Caco-2 (cell line): ENCODE measurements around the gene POM121. TPM values are rescaled to one million over a fixed set of nuclear protein-coding genes. Genes with fewer than 3 reads are reported as not detected.
"Not testable (repeated sequence)": the region's sequence is repeated elsewhere in the genome, so short reads cannot be mapped to it uniquely, and the experiment has no call there.

ENCODE experiments used
- BruUV-seq: library from RNA; stranded (reverse); fragments of 400-500 nt; replicated peaks from 2 replicates; lab custom pipeline; 2021; lab: Mats Ljungman, UMichigan
- CTCF ChIA-PET: fragments of 300-600 bp; sonication (Branson Sonifier 250); formaldehyde crosslinking; loops from one replicate; lab custom pipeline; 2022; ENCODE audit warnings: antibody characterized with exemption; lab: Charles Lee
- POLR2A ChIA-PET: fragments of 300-600 bp; sonication (Branson Sonifier 250); formaldehyde crosslinking; loops from one replicate; lab custom pipeline; 2022; ENCODE audit warnings: antibody characterized with exemption; lab: Charles Lee
- DNase-seq, 2 experiments: peaks; one replicate each; pipeline versions ENCODE4 v3.0.0 to v3.0.0-alpha.2; 2020 to 2022
- H3K27me3 ChIP-seq: replicated peaks from 2 replicates; pipeline ENCODE4 v1.6.0; 2011; ENCODE audit warnings: low read length; ENCODE audit not compliant: control insufficient read depth, insufficient read depth
- H3K36me3 ChIP-seq: 2 replicates; pipeline ENCODE4 v1.5.1; 2011; ENCODE audit warnings: low read length; ENCODE audit not compliant: control insufficient read depth, insufficient read depth
- H3K4me1 ChIP-seq: fragments of 250-450 bp; sonication (Bioruptor Pico); 2 replicates; pipeline ENCODE4 v1.5.1; 2020; ENCODE audit warnings: mild to moderate bottlenecking
- H3K4me3 ChIP-seq: 2 replicates; pipeline ENCODE4 v1.5.1; 2011; ENCODE audit warnings: low read depth, mild to moderate bottlenecking, control low read depth, low read length
- H3K9me3 ChIP-seq: fragments of 250-450 bp; sonication (Bioruptor Pico); 2 replicates; pipeline ENCODE4 v1.5.1; 2020; ENCODE audit warnings: mild to moderate bottlenecking, moderate library complexity
- H3K27ac Mint-ChIP-seq: one replicate; pipeline ENCODE4 v1.8.0; 2022; ENCODE audit warnings: mixed read lengths; ENCODE audit not compliant: unreplicated experiment
- H3K27me3 Mint-ChIP-seq: one replicate; pipeline ENCODE4 v1.8.0; 2022; ENCODE audit warnings: mixed read lengths; ENCODE audit not compliant: insufficient read depth, unreplicated experiment
- H3K36me3 Mint-ChIP-seq: one replicate; pipeline ENCODE4 v1.8.0; 2022; ENCODE audit warnings: mild to moderate bottlenecking, mixed read lengths; ENCODE audit not compliant: insufficient read depth, unreplicated experiment
- H3K4me1 Mint-ChIP-seq: one replicate; pipeline ENCODE4 v1.8.0; 2022; ENCODE audit warnings: low read depth, mixed read lengths; ENCODE audit not compliant: unreplicated experiment
- H3K4me3 Mint-ChIP-seq: one replicate; pipeline ENCODE4 v1.8.0; 2022; ENCODE audit warnings: mild to moderate bottlenecking, moderate library complexity, mixed read lengths; ENCODE audit not compliant: unreplicated experiment
- H3K9me3 Mint-ChIP-seq: one replicate; pipeline ENCODE4 v1.8.0; 2022; ENCODE audit warnings: mixed read lengths; ENCODE audit not compliant: unreplicated experiment
- intact Hi-C: fragments of 100-400 bp; cut with micrococcal nuclease; formaldehyde crosslinking; loops from one replicate; pipeline ENCODE4 v1.10.0; 2022; ENCODE audit not compliant: unreplicated experiment
- total RNA-seq: library from RNA; stranded (reverse); gene quantifications from 2 replicates; pipeline ENCODE4 v1.2.3, GENCODE V29; 2022

Gene POM121
- total RNA-seq, 1 experiment from 2014 or later: 83.1 TPM

GRCh38 chr7:72942022-72942705 is 17.3 kb downstream of the POM121 start:
- H3K4me1 ChIP-seq, H3K27ac Mint-ChIP-seq, CTCF ChIA-PET, H3K4me1 Mint-ChIP-seq, H3K4me3 Mint-ChIP-seq, BruUV-seq, H3K36me3 ChIP-seq, DNase-seq, POLR2A ChIA-PET, H3K27me3 Mint-ChIP-seq, H3K9me3 Mint-ChIP-seq, H3K4me3 ChIP-seq, H3K9me3 ChIP-seq, intact Hi-C loops, H3K27me3 ChIP-seq: not testable (repeated sequence)
- H3K36me3 Mint-ChIP-seq: peaks cover 51% of the 10 kb centered on the region

DNA sequence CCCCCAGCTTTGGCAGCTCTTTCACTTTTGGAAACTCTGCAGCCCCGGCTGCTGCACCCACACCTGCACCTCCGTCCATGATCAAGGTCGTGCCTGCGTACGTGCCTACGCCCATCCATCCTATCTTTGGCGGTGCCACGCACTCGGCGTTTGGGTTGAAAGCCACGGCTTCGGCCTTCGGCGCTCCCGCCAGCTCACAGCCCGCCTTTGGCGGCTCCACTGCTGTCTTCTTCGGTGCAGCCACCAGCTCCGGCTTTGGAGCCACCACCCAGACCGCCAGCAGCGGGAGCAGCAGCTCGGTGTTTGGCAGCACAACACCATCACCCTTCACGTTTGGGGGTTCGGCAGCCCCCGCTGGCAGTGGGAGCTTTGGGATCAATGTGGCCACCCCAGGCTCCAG is 18.1 kb downstream of the POM121 start:
- H3K4me3 ChIP-seq, H3K4me1 ChIP-seq, H3K27ac Mint-ChIP-seq, H3K4me1 Mint-ChIP-seq, BruUV-seq, H3K27me3 Mint-ChIP-seq, H3K27me3 ChIP-seq, H3K9me3 ChIP-seq, CTCF ChIA-PET, POLR2A ChIA-PET, H3K4me3 Mint-ChIP-seq, intact Hi-C loops, DNase-seq, H3K36me3 ChIP-seq, H3K9me3 Mint-ChIP-seq: not testable (repeated sequence)
- H3K36me3 Mint-ChIP-seq: peaks cover 49% of the 10 kb centered on the region

DNA sequence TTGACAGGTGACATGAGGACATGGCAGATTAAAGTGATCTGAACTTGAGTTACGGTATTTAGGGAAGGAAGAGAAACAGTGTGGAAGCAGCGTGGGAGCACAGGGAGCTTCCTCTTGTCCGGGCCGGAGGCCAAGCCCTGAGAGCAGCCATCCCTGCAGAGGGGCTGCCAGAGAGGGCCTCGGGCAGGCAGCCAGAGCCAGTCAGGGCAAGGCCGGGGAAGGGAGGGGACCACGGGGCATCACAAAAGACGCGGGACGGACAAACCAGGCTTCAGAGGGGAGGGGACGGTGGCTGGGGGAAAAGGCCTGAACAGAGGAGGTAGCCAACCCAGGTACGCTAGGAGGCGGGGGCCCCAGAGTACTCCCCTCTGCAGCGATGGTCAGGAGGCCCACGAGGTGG is 20.0 kb downstream of the POM121 start:
- H3K27ac Mint-ChIP-seq, H3K4me1 Mint-ChIP-seq, POLR2A ChIA-PET, H3K27me3 Mint-ChIP-seq, H3K9me3 Mint-ChIP-seq, intact Hi-C loops, H3K4me3 Mint-ChIP-seq, DNase-seq, H3K27me3 ChIP-seq, CTCF ChIA-PET, BruUV-seq, H3K4me1 ChIP-seq, H3K36me3 ChIP-seq, H3K4me3 ChIP-seq, H3K9me3 ChIP-seq: not testable (repeated sequence)
- peaks cover 38% of the 10 kb centered on the region for H3K36me3 Mint-ChIP-seq

DNA sequence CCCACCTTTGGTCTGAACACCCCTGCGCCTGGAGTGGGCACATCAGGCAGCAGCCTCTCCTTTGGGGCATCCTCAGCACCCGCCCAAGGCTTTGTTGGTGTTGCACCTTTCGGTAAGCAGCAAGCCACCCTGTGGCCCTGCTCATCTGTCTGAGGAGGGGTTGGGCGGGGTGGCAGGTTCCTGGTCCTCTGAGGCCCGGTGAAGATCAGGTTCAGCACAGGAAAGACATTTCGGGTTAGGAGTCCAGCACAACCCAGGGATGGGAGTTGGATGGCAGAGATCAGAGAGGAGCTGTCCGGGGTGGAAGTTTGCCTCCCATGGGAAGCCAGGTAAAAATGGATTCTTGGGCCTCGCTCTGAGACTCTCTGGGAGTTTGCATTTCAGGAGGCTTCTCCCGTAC is 20.7 kb downstream of the POM121 start:
- H3K4me1 ChIP-seq, POLR2A ChIA-PET, H3K4me3 Mint-ChIP-seq, H3K27me3 Mint-ChIP-seq, CTCF ChIA-PET, DNase-seq, BruUV-seq, H3K9me3 Mint-ChIP-seq, H3K4me1 Mint-ChIP-seq, H3K4me3 ChIP-seq, intact Hi-C loops, H3K36me3 ChIP-seq, H3K27ac Mint-ChIP-seq, H3K27me3 ChIP-seq, H3K9me3 ChIP-seq: not testable (repeated sequence)
- peaks cover 38% of the 10 kb centered on the region for H3K36me3 Mint-ChIP-seq

DNA sequence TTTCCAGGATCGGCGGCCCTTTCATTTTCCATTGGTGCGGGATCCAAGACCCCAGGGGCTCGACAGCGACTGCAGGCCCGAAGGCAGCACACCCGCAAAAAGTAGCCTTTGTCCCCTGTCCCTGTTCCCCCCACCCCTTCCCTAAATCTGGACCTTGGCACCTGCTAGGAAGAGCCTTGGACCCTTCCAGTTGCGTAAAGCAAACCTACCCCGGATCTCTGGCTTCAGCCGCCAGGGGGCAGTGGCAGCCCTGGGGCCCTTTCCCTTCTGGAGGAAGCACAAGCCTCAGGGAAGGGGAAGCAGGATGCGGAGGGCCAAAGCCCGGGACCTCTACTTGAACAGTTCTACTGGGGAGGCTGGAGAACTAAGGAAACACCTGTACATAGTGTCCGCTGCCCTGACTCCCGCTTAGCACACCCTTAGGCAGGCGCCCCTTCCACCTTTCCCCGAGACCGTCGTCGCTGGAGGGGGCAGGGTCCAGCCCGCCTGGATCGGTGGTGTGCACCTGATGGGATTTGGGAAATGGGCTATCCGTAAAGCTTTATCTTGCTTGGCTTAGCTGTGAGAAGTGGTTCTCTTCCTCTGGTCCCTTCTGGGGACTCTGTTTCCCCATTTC is 21.3 kb downstream of the POM121 start:
- BruUV-seq, H3K27me3 ChIP-seq, H3K4me3 Mint-ChIP-seq, H3K9me3 Mint-ChIP-seq, intact Hi-C loops, H3K4me1 Mint-ChIP-seq, CTCF ChIA-PET, H3K27me3 Mint-ChIP-seq, H3K36me3 ChIP-seq, H3K9me3 ChIP-seq, DNase-seq, POLR2A ChIA-PET, H3K4me3 ChIP-seq, H3K4me1 ChIP-seq, H3K27ac Mint-ChIP-seq: not testable (repeated sequence)
- H3K36me3 Mint-ChIP-seq: peaks cover 35% of the 10 kb centered on the region

- DNase-seq, H3K9me3 ChIP-seq, H3K4me1 ChIP-seq, H3K9me3 Mint-ChIP-seq, H3K4me3 ChIP-seq, BruUV-seq, H3K27me3 ChIP-seq, H3K36me3 ChIP-seq, H3K4me1 Mint-ChIP-seq, H3K4me3 Mint-ChIP-seq, H3K27ac Mint-ChIP-seq, CTCF ChIA-PET, H3K27me3 Mint-ChIP-seq, POLR2A ChIA-PET, intact Hi-C loops: not testable (repeated sequence)
- H3K36me3 Mint-ChIP-seq: peaks cover 27% of the 10 kb centered on the region
Measured at GRCh38 chr7:72948714-72949113, 23.8 kb downstream of the POM121 start.

DNA sequence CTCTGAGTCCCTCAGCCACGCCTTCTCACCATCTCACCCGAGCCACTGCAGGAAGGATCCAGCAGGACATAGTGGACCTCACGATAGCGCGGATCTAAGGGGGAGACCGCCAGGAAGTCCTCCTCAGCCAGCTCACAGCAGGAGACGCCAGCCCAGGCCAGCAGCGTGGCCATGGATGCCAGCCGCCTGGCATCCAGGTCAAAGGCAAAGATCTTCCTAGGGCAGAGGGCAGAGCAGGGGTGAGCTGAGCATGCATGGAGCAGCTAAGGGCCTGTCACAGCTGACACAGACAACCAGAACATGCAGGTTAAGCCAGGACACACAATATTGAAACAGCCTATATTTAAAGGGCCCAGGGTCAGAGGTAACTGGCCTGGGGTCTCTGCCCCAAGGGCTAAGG is 24.4 kb downstream of the POM121 start:
- CTCF ChIA-PET, H3K36me3 ChIP-seq, DNase-seq, H3K4me3 ChIP-seq, H3K4me1 Mint-ChIP-seq, H3K9me3 Mint-ChIP-seq, intact Hi-C loops, POLR2A ChIA-PET, H3K9me3 ChIP-seq, BruUV-seq, H3K27me3 ChIP-seq, H3K27ac Mint-ChIP-seq, H3K27me3 Mint-ChIP-seq, H3K4me3 Mint-ChIP-seq, H3K4me1 ChIP-seq: not testable (repeated sequence)
- peaks cover 23% of the 10 kb centered on the region for H3K36me3 Mint-ChIP-seq
